Measurements from ENCODE around the gene TDRD6.
A peak's percentile ranks its signal among the peaks of the same experiment; 100 is the strongest.

Gene TDRD6

DNA sequence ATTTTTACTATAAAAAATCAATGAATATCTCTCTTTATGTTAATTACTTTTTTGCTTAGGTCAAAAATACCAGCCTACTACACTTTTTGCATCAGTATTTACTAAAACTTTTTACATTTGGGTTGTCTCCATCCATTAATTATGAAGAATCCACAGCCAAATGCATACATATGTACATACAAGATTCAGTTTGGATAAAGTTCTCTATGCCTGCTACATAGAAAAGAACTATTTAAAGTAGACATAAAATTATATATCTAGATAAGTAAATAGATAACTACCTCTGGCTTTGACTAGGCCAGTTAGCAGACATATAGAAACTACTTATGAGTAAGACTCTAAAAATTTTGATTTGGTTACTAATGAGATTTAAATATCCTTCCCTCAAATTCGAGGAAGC lies 12.3 kb downstream of the TDRD6 start:
- no peak overlapping the region for H3K4me3 ChIP-seq (ENCODE audit: low read length)
- TF ChIP-seq, protein P1, sequence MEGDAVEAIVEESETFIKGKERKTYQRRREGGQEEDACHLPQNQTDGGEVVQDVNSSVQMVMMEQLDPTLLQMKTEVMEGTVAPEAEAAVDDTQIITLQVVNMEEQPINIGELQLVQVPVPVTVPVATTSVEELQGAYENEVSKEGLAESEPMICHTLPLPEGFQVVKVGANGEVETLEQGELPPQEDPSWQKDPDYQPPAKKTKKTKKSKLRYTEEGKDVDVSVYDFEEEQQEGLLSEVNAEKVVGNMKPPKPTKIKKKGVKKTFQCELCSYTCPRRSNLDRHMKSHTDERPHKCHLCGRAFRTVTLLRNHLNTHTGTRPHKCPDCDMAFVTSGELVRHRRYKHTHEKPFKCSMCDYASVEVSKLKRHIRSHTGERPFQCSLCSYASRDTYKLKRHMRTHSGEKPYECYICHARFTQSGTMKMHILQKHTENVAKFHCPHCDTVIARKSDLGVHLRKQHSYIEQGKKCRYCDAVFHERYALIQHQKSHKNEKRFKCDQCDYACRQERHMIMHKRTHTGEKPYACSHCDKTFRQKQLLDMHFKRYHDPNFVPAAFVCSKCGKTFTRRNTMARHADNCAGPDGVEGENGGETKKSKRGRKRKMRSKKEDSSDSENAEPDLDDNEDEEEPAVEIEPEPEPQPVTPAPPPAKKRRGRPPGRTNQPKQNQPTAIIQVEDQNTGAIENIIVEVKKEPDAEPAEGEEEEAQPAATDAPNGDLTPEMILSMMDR (IDR thresholded peaks at IDR 0.05; ENCODE audit: insufficient read depth, low read depth, low read length, missing control alignments): no peak
- no peak for DNase-seq (ENCODE audit: low read depth)

DNA sequence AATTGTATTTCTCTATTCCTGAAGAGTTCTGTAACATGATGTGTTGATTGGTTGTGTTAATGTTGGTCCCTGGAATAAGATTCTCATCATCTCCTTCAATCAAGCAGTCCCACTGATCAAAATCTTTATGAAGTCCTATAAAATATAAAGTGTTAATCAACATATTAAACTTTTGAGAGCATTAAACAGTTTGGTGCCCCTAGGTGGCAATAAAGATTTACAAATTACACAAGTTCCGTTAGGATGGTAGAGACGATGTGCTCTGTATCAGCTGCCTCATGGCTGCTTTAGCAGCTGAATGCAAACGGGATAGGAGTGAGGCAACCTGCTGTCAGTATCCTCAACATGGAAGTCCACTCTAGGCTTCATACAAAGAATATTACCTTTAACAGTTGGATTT lies 16.9 kb downstream of the TDRD6 start:
- H3K4me3 ChIP-seq (ENCODE audit: low read length): no peak overlapping the region
- DNase-seq (ENCODE audit: low read depth): peak; percentile 65
- TF ChIP-seq, protein P1 (IDR thresholded peaks at IDR 0.05; ENCODE audit: insufficient read depth, low read depth, low read length, missing control alignments): peak; percentile 41

DNA sequence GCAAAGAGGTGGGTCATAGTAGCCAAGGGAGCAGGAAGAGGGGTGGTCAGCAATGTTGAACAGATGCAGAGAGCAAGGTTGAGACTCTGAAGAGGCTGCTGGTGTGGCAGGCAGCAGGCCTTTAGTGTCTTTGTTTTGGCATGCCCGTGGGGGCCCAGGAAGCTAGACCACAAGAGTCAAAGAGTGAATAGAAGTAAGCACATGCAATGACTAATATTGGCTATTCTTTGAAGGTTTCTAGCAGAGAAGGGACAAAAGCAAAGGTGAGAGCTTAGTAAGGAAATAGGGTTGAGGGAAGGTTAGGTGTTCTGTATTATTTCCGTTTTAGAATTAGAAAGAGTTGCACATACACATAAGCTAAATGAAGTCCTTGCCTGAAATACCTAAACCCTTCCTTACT lies 18.8 kb downstream of the TDRD6 start:
- no peak overlapping the region for H3K4me3 ChIP-seq (ENCODE audit: low read length)
- TF ChIP-seq, protein P1 (IDR thresholded peaks at IDR 0.05; ENCODE audit: insufficient read depth, low read depth, low read length, missing control alignments): no peak
- DNase-seq (ENCODE audit: low read depth): peak; percentile 23

DNA sequence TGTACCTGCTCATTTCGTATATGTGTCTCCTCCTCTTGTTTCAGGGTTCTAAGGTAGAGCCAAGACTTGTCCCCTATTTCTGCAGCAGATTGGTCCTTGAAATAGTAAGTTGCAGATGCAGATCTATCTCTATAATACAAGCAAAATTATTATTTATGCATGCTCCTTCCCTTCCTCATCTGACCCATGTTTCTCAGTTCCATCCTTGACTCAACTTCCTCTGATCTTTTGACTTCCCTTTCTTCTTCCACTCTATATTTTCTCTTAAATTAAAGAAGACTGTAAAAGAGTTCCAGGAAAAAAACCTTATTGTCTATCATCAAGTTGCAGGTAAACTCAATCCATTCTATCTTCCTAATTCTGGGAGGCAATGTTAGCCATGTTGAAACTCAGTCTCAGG lies 23.8 kb downstream of the TDRD6 start:
- TF ChIP-seq, protein P1 (IDR thresholded peaks at IDR 0.05; ENCODE audit: insufficient read depth, low read depth, low read length, missing control alignments): no peak
- H3K4me3 ChIP-seq (ENCODE audit: low read length): no peak overlapping the region
- DNase-seq (ENCODE audit: low read depth): no peak

DNA sequence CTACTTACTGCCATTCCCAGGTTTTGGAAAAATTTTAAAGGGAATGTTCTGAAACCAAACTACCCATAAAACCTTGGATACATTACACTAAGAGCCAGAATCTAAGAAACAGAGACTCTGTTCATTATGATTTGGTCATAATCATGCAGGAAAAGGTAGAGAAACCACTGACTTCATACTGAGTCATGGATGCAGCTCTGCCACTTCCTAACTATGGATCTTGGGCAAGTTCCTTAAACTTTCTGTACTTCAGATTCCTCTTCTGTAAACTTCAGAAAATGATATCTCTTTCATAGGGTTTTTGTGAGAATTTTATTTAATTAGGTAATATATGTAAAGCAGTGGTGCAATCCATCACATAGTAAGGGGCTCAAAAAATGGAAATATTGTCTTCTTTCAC lies 27.5 kb downstream of the TDRD6 start:
- TF ChIP-seq, protein P1 (IDR thresholded peaks at IDR 0.05; ENCODE audit: insufficient read depth, low read depth, low read length, missing control alignments): no peak
- H3K4me3 ChIP-seq (ENCODE audit: low read length): no peak overlapping the region
- DNase-seq (ENCODE audit: low read depth): peak; percentile 83

DNA sequence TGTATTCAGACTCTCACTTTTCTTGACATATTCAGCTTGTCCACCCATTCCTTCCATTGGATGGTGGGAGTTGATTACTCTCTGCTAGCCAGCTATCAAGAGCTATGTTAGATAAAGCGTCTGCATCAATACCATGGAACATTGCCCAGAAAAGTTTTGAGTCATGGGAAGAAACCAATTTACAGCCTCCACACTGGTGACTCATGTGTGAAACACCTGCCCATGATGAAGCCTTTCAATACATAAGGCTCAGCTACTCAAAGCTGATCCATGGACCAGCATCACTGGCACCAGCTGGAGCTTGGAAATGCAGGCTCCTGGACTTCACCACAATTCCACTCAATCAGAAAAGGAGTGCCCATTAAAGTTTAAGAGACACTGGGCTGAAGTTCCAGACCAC lies 31.4 kb downstream of the TDRD6 start:
- TF ChIP-seq, protein P1 (IDR thresholded peaks at IDR 0.05; ENCODE audit: insufficient read depth, low read depth, low read length, missing control alignments): no peak
- DNase-seq (ENCODE audit: low read depth): peak; percentile 96
- no peak overlapping the region for H3K4me3 ChIP-seq (ENCODE audit: low read length)

DNA sequence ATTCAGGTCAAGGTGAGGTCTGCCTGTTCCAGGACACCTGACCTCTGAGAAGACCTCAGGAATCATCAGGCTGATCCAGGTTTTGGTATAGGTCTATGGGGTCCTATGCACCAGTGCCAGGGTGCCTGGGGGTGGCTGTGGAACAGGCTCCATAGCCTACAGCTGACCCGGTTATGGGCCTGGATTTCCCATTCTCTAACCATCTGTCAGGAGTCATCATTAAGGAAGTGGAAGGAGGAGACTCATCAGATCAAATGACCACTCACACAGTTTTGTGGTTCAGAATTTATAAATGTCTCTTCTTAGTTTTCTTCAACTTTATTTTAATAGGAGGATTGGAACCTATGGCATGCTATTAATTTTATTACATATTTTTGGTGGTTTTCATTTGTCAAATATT lies 32.7 kb downstream of the TDRD6 start:
- no peak for DNase-seq (ENCODE audit: low read depth)
- TF ChIP-seq, protein P1 (IDR thresholded peaks at IDR 0.05; ENCODE audit: insufficient read depth, low read depth, low read length, missing control alignments): no peak
- no peak overlapping the region for H3K4me3 ChIP-seq (ENCODE audit: low read length)

Measured in epithelial cell of esophagus (primary cell).